Nephron progenitor cell (in vitro differentiated cells): Measurements from ENCODE around the gene HOXC9.
A peak's percentile ranks its signal among the peaks of the same experiment; 100 is the strongest.

Source experiments
- DNase-seq: peaks from one replicate; pipeline ENCODE4 v3.0.0; 2021
- H3K27ac Mint-ChIP-seq: 2 replicates; pipeline ENCODE4 v1.8.0; 2021; ENCODE audit warnings: mild to moderate bottlenecking, moderate library complexity, mixed read lengths
- H3K27me3 Mint-ChIP-seq: 2 replicates; pipeline ENCODE4 v1.8.0; 2021; ENCODE audit warnings: mild to moderate bottlenecking, low read depth, mixed read lengths; ENCODE audit not compliant: poor library complexity
- H3K36me3 Mint-ChIP-seq: 2 replicates; pipeline ENCODE4 v1.8.0; 2021; ENCODE audit warnings: low read depth, mixed read lengths
- H3K4me1 Mint-ChIP-seq: 2 replicates; pipeline ENCODE4 v1.8.0; 2021; ENCODE audit warnings: mixed read lengths
- H3K4me3 Mint-ChIP-seq: 2 replicates; pipeline ENCODE4 v1.8.0; 2021; ENCODE audit warnings: mild to moderate bottlenecking, moderate library complexity, mixed read lengths
- H3K9me3 Mint-ChIP-seq: 2 replicates; pipeline ENCODE4 v1.8.0; 2021; ENCODE audit warnings: mild to moderate bottlenecking, moderate library complexity, mixed read lengths
- CTCF ChIP-seq: fragments of 200-600 bp; sonication (generic); IDR thresholded peaks from 2 replicates; pipeline ENCODE4 v1.5.0; 2021; ENCODE audit warnings: antibody characterized with exemption

The HOXC9 gene

GRCh38 chr12:53966085-53966384 is 33.9 kb upstream of the HOXC9 start:
- Mint-ChIP-seq H3K4me3 (peak overlapping the region; percentile 52), H3K27me3 (peaks cover 100% of the 10 kb centered on the region), H3K36me3 (no peaks in the 10 kb centered on the region), H3K9me3 (no peaks in the 10 kb centered on the region), H3K27ac (no peak overlapping the region), H3K4me1 (peaks cover 32% of the 10 kb centered on the region)
- TF ChIP-seq CTCF: no peak
- no peak for DNase-seq

DNA sequence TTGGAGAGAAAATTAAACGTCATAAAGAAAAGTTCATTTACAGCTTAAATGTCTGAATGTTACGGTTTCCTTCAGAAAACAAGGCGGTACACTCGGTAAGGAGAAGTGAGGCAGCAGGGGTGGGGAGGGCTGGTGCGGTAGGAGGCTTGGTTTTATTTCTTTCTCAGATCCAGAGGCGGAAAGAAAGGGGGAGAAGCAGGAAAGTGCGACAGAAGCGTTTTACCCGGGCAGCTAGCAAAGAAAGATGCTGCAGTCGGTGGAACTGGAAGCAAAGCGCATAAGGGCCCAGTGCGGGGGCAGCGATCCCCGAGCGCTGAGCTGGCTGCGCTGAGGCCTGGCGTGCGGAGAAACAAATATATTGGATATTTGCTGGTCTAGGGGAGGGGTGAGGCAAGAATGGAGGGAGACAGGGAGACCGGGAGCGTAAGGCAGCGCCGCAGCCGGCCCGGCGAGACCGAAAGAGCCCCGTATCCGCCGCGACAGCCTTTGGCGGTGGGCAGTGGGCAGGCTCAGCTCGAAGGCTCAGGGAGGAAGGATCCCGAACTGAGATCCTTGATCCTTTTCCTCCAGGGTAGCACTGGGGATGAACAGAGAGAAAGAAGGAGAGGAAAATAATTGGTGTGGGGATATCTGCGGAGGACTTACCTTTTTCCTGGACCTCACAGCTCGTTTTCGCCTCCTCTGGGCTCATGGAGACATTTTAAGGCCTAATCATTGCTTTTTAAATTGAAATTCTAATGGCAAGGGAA is 33.4 kb upstream of the HOXC9 start:
- no peak for DNase-seq
- Mint-ChIP-seq H3K4me3 (peak overlapping the region; percentile 52), H3K4me1 (peaks cover 32% of the 10 kb centered on the region), H3K27ac (no peak overlapping the region), H3K36me3 (no peaks in the 10 kb centered on the region), H3K27me3 (peaks cover 100% of the 10 kb centered on the region), H3K9me3 (no peaks in the 10 kb centered on the region)
- TF ChIP-seq CTCF: no peak

DNA sequence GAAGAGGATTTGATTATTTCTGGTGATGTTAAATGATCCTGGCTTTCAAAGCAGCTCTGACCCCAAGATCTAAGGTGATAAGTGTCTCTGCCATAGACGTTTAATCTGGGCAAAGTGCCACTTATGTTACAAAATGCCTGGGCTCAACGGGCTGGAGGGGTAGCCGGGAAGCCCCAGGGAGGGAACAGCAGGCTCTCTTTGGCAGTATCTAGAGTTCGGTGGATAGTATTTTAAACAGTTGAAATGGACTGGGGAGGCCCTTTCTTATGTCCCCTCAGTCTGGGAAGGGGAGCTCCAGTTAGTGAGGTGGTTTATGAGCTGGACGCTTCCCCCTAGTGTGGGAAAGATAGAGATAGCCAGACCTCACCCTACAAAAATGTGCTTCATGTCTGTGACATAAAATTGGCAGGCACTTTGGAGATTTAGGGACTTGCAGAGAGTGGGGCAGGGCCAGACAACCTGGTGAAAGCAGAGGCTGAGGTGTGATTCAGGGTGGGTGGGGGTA is 32.5 kb upstream of the HOXC9 start:
- no peaks in the 10 kb centered on the region for H3K36me3 Mint-ChIP-seq
- DNase-seq: no peak
- no peak overlapping the region for H3K27ac Mint-ChIP-seq
- no peaks in the 10 kb centered on the region for H3K9me3 Mint-ChIP-seq
- peaks cover 36% of the 10 kb centered on the region for H3K4me1 Mint-ChIP-seq
- no peak for TF ChIP-seq CTCF
- H3K4me3 Mint-ChIP-seq: peak overlapping the region; percentile 8
- H3K27me3 Mint-ChIP-seq: peaks cover 100% of the 10 kb centered on the region

DNA sequence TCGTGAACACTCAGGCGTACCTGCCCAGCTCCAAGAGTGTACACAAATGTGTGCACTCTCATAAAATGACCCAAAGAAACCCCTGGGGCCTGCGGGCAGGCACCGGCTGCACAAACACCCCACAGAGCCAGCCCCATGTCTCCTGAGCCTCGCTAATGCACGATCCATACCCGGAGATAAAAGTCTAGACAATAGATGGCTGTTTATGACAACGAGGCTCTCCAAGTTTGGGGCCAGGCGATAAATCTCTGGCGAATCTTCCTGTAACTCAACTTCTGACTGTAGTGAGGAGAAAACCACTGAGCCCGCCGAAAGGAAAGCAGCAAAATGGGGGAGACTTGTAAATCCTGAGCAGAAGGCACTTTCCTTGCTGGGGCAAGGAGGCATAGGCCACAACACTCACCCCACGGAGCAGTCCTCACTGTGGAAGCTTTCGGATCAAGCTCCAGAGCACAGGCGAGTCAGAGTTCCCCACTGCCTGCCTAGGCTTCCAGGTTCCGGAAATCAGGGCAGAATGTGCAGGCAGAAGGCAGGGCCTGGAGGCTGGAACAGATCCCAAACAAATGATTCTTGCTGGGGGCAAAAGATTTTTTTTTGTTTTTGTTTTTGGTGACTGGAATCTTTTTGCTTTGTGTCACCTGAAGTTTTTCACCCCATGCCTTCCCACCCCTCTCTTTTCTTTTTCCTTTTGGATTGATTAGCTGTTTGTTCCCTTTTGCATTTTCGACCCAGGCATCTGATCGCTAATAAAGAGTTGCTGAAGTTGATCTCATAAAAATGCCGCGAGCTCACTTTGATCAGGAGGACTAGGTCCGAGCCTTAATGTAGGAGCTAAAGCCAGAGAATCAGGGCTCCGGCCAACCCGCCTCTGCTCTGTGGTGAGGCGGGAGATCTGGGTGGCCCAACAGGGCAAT is 31.5 kb upstream of the HOXC9 start:
- Mint-ChIP-seq H3K27ac (no peak overlapping the region), H3K4me1 (peaks cover 45% of the 10 kb centered on the region), H3K4me3 (peak overlapping the region; percentile 37), H3K9me3 (no peaks in the 10 kb centered on the region), H3K27me3 (peaks cover 100% of the 10 kb centered on the region), H3K36me3 (no peaks in the 10 kb centered on the region)
- no peak for DNase-seq
- no peak for TF ChIP-seq CTCF

DNA sequence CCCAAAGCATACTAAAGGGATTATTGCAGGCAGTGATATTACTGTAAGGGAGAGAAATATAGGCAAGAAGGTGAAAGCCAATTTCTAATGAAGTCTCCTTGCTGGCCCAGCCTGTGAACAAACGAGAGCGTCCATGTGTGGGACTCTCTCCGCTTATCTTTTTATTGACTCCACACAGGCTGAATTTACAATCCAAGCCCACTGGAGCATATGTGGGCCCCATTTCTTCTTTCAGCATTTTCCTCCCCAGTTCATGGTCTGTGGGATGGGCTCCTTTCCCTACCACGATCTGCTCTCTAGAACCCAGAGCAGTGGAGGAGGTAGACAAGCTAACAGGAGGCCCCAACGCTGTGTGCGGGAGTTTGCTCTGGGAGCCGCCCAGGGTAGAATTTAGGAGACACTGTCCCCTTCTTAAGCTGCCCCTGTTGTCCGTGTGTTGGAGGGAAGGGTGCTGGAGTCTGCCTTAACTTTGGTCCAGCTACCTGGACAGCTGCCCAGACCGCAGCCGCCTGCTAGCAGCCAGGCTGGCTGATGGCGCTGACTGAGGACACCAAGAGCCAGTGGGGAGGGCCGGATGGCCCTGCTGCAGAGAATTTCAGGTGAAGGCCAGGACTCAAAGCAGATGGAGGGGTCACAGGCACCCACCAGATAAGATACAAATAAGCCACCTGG is 30.2 kb upstream of the HOXC9 start:
- no peak for TF ChIP-seq CTCF
- DNase-seq: no peak
- Mint-ChIP-seq H3K27ac (no peak overlapping the region), H3K4me1 (peaks cover 41% of the 10 kb centered on the region), H3K36me3 (no peaks in the 10 kb centered on the region), H3K9me3 (no peaks in the 10 kb centered on the region), H3K27me3 (peaks cover 99% of the 10 kb centered on the region), H3K4me3 (no peak overlapping the region)
